ENCODE data around the gene NEAT1. TPM values are rescaled to one million over a fixed set of nuclear protein-coding genes. Genes with fewer than 3 reads are reported as not detected.
A peak's percentile ranks its signal among the peaks of the same experiment; 100 is the strongest.

NEAT1 gene
- total and polyA plus RNA-seq, 9 of the 15 experiments (the other 6 are each of a cell fraction or from before 2014, with no cell fraction given): 20.1 to 389 (median 62.8) TPM

GRCh38 chr11:65486570-65487466, 64.2 kb downstream of the NEAT1 start (continued):
- TF ChIP-seq CHD4 (IDR thresholded peaks at IDR 0.05; ENCODE audit: insufficient read depth, insufficient replicate concordance, low read depth, low read length, poor library complexity, severe bottlenecking) (peak; percentile 50), TEAD2 (tag; IDR thresholded peaks at IDR 0.05) (no peak), BCOR (IDR thresholded peaks at IDR 0.05) (peak; percentile 99), POLR2AphosphoS2 (IDR thresholded peaks at IDR 0.05; ENCODE audit: low read length) (no peak), ZBTB7A (IDR thresholded peaks at IDR 0.05; ENCODE audit: borderline replicate concordance, control insufficient read depth, low read depth, low read length) (no peak)

- intact Hi-C loops (cut with micrococcal nuclease) (no loop called here), in situ Hi-C loops (cut with MboI) (no loop called here)
- Histone ChIP-seq H3K4me1 (replicated peaks in 1 of 2; ENCODE audit: control insufficient read depth in 2 of 2, insufficient read depth in 2 of 2, low read length in 2 of 2) (peaks cover 69 to 75% of the 10 kb centered on the region in 2 experiments), H3K4me3 (no peak overlapping the region), H3K36me3 (ENCODE audit: control insufficient read depth, insufficient read depth, low read length) (no peaks in the 10 kb centered on the region), H3K27ac (ENCODE audit: extremely low read depth, low read depth, low read length) (peak overlapping the region; percentile 40; the same call in 1 of the 3 replicates), H4K20me1 (replicated peaks; ENCODE audit: control insufficient read depth, insufficient read depth, low read length) (no peaks in the 10 kb centered on the region), H2AFZ (ENCODE audit: low read depth, low read length) (peak overlapping the region; percentile 63), H3K9me1 (ENCODE audit: control insufficient read depth, insufficient read depth, low read length) (peaks cover 6% of the 10 kb centered on the region), H3K9ac (ENCODE audit: insufficient read depth in 1 of 2, low read depth in 2 of 2, low read length in 2 of 2) (peak overlapping the region; percentile 19 to 82; a peak in 3 of 4 replicates), H3K4me2 (ENCODE audit: insufficient read depth, low read length) (peak overlapping the region; percentile 38), H3K9me3 (replicated peaks; ENCODE audit: control insufficient read depth, insufficient read depth, low read depth, low read length) (no peaks in the 10 kb centered on the region), H3K79me2 (ENCODE audit: control insufficient read depth, insufficient read depth, low read length) (peaks cover 19% of the 10 kb centered on the region), H3K27me3 (ENCODE audit: control insufficient read depth in 2 of 2, insufficient read depth in 2 of 2, low read length in 2 of 2) (no peaks in the 10 kb centered on the region)
- DNase-seq (ENCODE audit: extremely low read depth in 1 of 4, low spot score in 3 of 4) (peak; percentile 72 to 93 (median 81)), ATAC-seq (peak; percentile 81), FAIRE-seq (peak; percentile 94)
- ChIA-PET CTCF (ENCODE audit: low intra/inter-chr PET ratio) (no interaction called here), POLR2A (interaction anchor here (0.7 to 27.6 kb wide), 5 partner anchors 15 to 318 kb away, joined by 3 to 2118 read pairs (median 704); partner anchors contain the start of genes MALAT1 and NEAT1)
- 28% methylated on average over 17 of the region's 17 CpGs for WGBS (ENCODE audit: insufficient coverage, low coverage, missing lambda C conversion rate)
- no TSS peak for BruUV-seq (replicated peaks)
- TF ChIP-seq FOS (IDR thresholded peaks at IDR 0.05; ENCODE audit: extremely low read depth, insufficient read length) (peak; percentile 62), TEAD1 (CRISPR knock-in tag; IDR thresholded peaks at IDR 0.05) (peak in 1 of 2 experiments; percentile 88; a peak in 2 of 4 replicates), CSDE1 (IDR thresholded peaks at IDR 0.05) (peak in 1 of 2 experiments; percentile 96; a peak in 2 of 4 replicates), E2F4 (CRISPR knock-in tag; IDR thresholded peaks at IDR 0.05; ENCODE audit: low read depth) (0 out of 2 replicates have a peak, but pooled peaks have one; percentile 11), FOXM1 (IDR thresholded peaks at IDR 0.05; ENCODE audit: low read depth) (no peak), FOXM1 (CRISPR knock-in tag; IDR thresholded peaks at IDR 0.05; ENCODE audit: low read depth) (no peak), FOXJ2 (tag; IDR thresholded peaks at IDR 0.05) (peak; percentile 98), ZNF217 (CRISPR knock-in tag; IDR thresholded peaks at IDR 0.05) (no peak), ATF7 (IDR thresholded peaks at IDR 0.05) (peak; percentile 96), MNT (conservative IDR thresholded peaks at IDR 0.05) (peak in 1 of 2 experiments; percentile 45; a peak in 1 of 4 replicates), NFYB (IDR thresholded peaks at IDR 0.05; ENCODE audit: extremely low read depth, insufficient read length) (peak; percentile 91)
Measured at GRCh38 chr11:65487467-65488272, 65.1 kb downstream of the NEAT1 start.

All from K562 (cell line).